Activated CD4-positive, CD25-positive, alpha-beta regulatory T cell treated with anti-CD3 and anti-CD28 coated beads, Interleukin-2, amount 50 U/mL, for 24 hours (primary cell): ENCODE measurements around the gene AP2S1.
"Not testable (repeated sequence)": the region's sequence is repeated elsewhere in the genome, so short reads cannot be mapped to it uniquely, and the experiment has no call there.

Source experiments
- ATAC-seq, 2 donors: fragments of 150-1000 bp; cut with Tn5 transposase; one replicate each; pipeline ENCODE4 v1.10.0; 2021; ENCODE audit warnings: mild to moderate bottlenecking in 1 of 2, moderate library complexity in 1 of 2

Gene AP2S1

GRCh38 chr19:46840498-46840942 is 10.1 kb downstream of the AP2S1 start:
- peak; percentile 46 to 66 for ATAC-seq

GRCh38 chr19:46839752-46840497 is 10.7 kb downstream of the AP2S1 start:
- no peak for ATAC-seq

- no peak for ATAC-seq
Measured at GRCh38 chr19:46838160-46838559, 12.5 kb downstream of the AP2S1 start.

- ATAC-seq: no peak
Measured at GRCh38 chr19:46834984-46835383, 15.7 kb downstream of the AP2S1 start.

- no peak for ATAC-seq
Measured at GRCh38 chr19:46834121-46834520, 16.5 kb downstream of the AP2S1 start.

GRCh38 chr19:46830864-46831263 is 19.8 kb downstream of the AP2S1 start:
- no peak for ATAC-seq

GRCh38 chr19:46828484-46828883 is 22.2 kb downstream of the AP2S1 start:
- peak; percentile 89 to 95 for ATAC-seq

GRCh38 chr19:46825731-46826055 is 25.0 kb downstream of the AP2S1 start:
- no peak for ATAC-seq

GRCh38 chr19:46824890-46825730 is 25.5 kb downstream of the AP2S1 start:
- ATAC-seq: no peak

GRCh38 chr19:46823049-46823448 is 27.6 kb downstream of the AP2S1 start:
- no peak for ATAC-seq

GRCh38 chr19:46822410-46822787 is 28.2 kb downstream of the AP2S1 start:
- not testable (repeated sequence) for ATAC-seq

GRCh38 chr19:46821512-46822409 is 28.9 kb downstream of the AP2S1 start:
- peak; percentile 81 to 88 for ATAC-seq

GRCh38 chr19:46818812-46819211 is 31.8 kb downstream of the AP2S1 start:
- peak in 1 of 2 donors; percentile 25 for ATAC-seq

GRCh38 chr19:46815833-46816627 is 34.6 kb downstream of the AP2S1 start:
- no peak for ATAC-seq

- no peak for ATAC-seq
Measured at GRCh38 chr19:46813839-46814358, 36.7 kb downstream of the AP2S1 start.

GRCh38 chr19:46812977-46813838 is 37.4 kb downstream of the AP2S1 start:
- no peak for ATAC-seq

- no peak for ATAC-seq
Measured at GRCh38 chr19:46809534-46810272, 40.9 kb downstream of the AP2S1 start.

- ATAC-seq: no peak
Measured at GRCh38 chr19:46806656-46807055, 44.0 kb downstream of the AP2S1 start.

GRCh38 chr19:46804432-46804831 is 46.2 kb downstream of the AP2S1 start:
- not testable (repeated sequence) for ATAC-seq

GRCh38 chr19:46803555-46803954 is 47.1 kb downstream of the AP2S1 start:
- no peak for ATAC-seq
